Esophagus muscularis mucosa (tissue), 4 donors: ENCODE measurements around the gene SYT6. TPM values are rescaled to one million over a fixed set of nuclear protein-coding genes. Genes with fewer than 3 reads are reported as not detected.

Experiments used
- DNase-seq: peaks from one replicate; pipeline ENCODE4 v3.0.0-alpha.2; 2017; ENCODE audit errors: extremely low spot score
- H3K27ac ChIP-seq, 4 donors: fragments of 200-600 bp; sonication (generic); replicated peaks in 1 of 4; 1 replicate in 3 of 4; 2 replicates in 1 of 4; pipeline ENCODE4 v1.5.1; 2016 to 2019; ENCODE audit warnings: mild to moderate bottlenecking in 1 of 4
- H3K27me3 ChIP-seq, 4 donors: fragments of 200-600 bp; sonication (generic); one replicate each; pipeline versions ENCODE4 v1.5.1 to v1.6.0; 2016 to 2019
- H3K36me3 ChIP-seq, 4 donors: fragments of 200-600 bp; sonication (generic); one replicate each; pipeline ENCODE4 v1.5.1; 2016 to 2019
- H3K4me1 ChIP-seq, 4 donors: fragments of 200-600 bp; sonication (generic); one replicate each; pipeline ENCODE4 v1.5.1; 2016 to 2019
- H3K4me3 ChIP-seq, 4 donors: fragments of 200-600 bp; sonication (generic); 1 replicate in 2 of 4; 2 replicates in 2 of 4; pipeline ENCODE4 v1.5.1; 2016 to 2019; ENCODE audit warnings: mild to moderate bottlenecking in 4 of 4, moderate library complexity in 1 of 4
- H3K9me3 ChIP-seq, 4 donors: fragments of 200-600 bp; sonication (generic); 1 replicate in 3 of 4; 2 replicates in 1 of 4; pipeline ENCODE4 v1.5.1; 2016 to 2019
- CTCF ChIP-seq, 3 experiments: fragments of 200-600 bp in 2 of 3; fragments of 450-650 bp in 1 of 3; sonication (generic) in 2 of 3; IDR thresholded peaks; one replicate each; pipeline ENCODE4 v1.5.1; 2017 to 2019; ENCODE audit warnings: antibody characterized with exemption in 3 of 3, mild to moderate bottlenecking in 2 of 3, moderate library complexity in 1 of 3
- EP300 ChIP-seq: sonication (generic); formaldehyde crosslinking; IDR thresholded peaks from one replicate; pipeline ENCODE4 v1.6.1; 2017; ENCODE audit warnings: antibody characterized with exemption
- POLR2A ChIP-seq: fragments of 450-650 bp; IDR thresholded peaks from one replicate; pipeline ENCODE4 v1.6.1; 2017; ENCODE audit warnings: antibody characterized with exemption, moderate library complexity, mild to moderate bottlenecking, low read depth
- POLR2AphosphoS5 ChIP-seq, 2 donors: sonication (generic); formaldehyde crosslinking; IDR thresholded peaks; one replicate each; pipeline ENCODE4 v1.6.1; 2017; ENCODE audit warnings: antibody characterized with exemption in 2 of 2
- WGBS: methylation state at CpG from one replicate; pipeline ENCODE4 v1.1.5; 2018; 5-methylcytosine and 5-hydroxymethylcytosine counted together
- intact Hi-C: fragments of 100-400 bp; cut with DNase I; formaldehyde crosslinking; loops from one replicate; pipeline ENCODE4 v1.15.1; 2023
- total RNA-seq, 4 donors: library from RNA; depleted of rRNA; stranded (reverse); fragments of >200 nt; gene quantifications; one replicate each; pipeline versions ENCODE4 v1.1.0 to v1.2.1, GENCODE V29; 2016

Gene SYT6
- total RNA-seq, 4 donors from 2014 or later: 0.06 to 0.83 TPM; not detected in 2

- WGBS: no CpG with 5 or more reads among the region's 89 CpGs
- DNase-seq: no peak
- H3K9me3 ChIP-seq: no peaks in the 10 kb centered on the region
- H3K4me1 ChIP-seq: peaks cover 21 to 36% (median 31%) of the 10 kb centered on the region in 4 donors
- H3K4me3 ChIP-seq: peak overlapping the region; percentile 47 to 60 (median 52)
- intact Hi-C loops: no loop called here
- TF ChIP-seq POLR2AphosphoS5 (IDR thresholded peaks at IDR 0.05) (no peak), POLR2A (no peak), CTCF (IDR thresholded peaks at IDR 0.05) (no peak)
- no peak overlapping the region for H3K27ac ChIP-seq
- no peaks in the 10 kb centered on the region for H3K36me3 ChIP-seq
- peaks cover 7 to 95% (median 48%) of the 10 kb centered on the region in 4 donors for H3K27me3 ChIP-seq
Measured at GRCh38 chr1:114152508-114153260, 985 bp downstream of the SYT6 start.

- Histone ChIP-seq H3K4me1 (peaks cover 21 to 36% (median 31%) of the 10 kb centered on the region in 4 donors), H3K27ac (no peak overlapping the region), H3K27me3 (peaks cover 7 to 94% (median 48%) of the 10 kb centered on the region in 4 donors), H3K36me3 (no peaks in the 10 kb centered on the region), H3K4me3 (peak overlapping the region; percentile 47 to 60 (median 52)), H3K9me3 (no peaks in the 10 kb centered on the region)
- intact Hi-C loops: no loop called here
- TF ChIP-seq POLR2AphosphoS5 (IDR thresholded peaks at IDR 0.05) (no peak), CTCF (IDR thresholded peaks at IDR 0.05) (no peak), POLR2A (no peak), EP300 (no peak)
- no peak for DNase-seq
- WGBS: 36% methylated on average over 12 of the region's 20 CpGs
Measured at GRCh38 chr1:114152089-114152507, 1.6 kb downstream of the SYT6 start.

GRCh38 chr1:114150016-114150415 is 3.7 kb downstream of the SYT6 start:
- H3K4me3 ChIP-seq: no peak overlapping the region
- no peak overlapping the region for H3K27ac ChIP-seq
- peaks cover 21 to 34% (median 31%) of the 10 kb centered on the region in 4 donors for H3K4me1 ChIP-seq
- intact Hi-C loops: no loop called here
- H3K9me3 ChIP-seq: no peaks in the 10 kb centered on the region
- no peak for DNase-seq
- 83% methylated on average over 2 of the region's 2 CpGs for WGBS
- no peak for TF ChIP-seq CTCF (IDR thresholded peaks at IDR 0.05)
- TF ChIP-seq POLR2A: no peak
- no peak for TF ChIP-seq POLR2AphosphoS5 (IDR thresholded peaks at IDR 0.05)
- TF ChIP-seq EP300: no peak
- peaks cover 7 to 83% (median 39%) of the 10 kb centered on the region in 4 donors for H3K27me3 ChIP-seq
- H3K36me3 ChIP-seq: no peaks in the 10 kb centered on the region

- no peaks in the 10 kb centered on the region for H3K36me3 ChIP-seq
- no peak overlapping the region for H3K27ac ChIP-seq
- intact Hi-C loops: no loop called here
- peaks cover 7 to 75% (median 31%) of the 10 kb centered on the region in 4 donors for H3K27me3 ChIP-seq
- no peak for DNase-seq
- TF ChIP-seq EP300 (no peak), POLR2AphosphoS5 (IDR thresholded peaks at IDR 0.05) (no peak), POLR2A (no peak), CTCF (IDR thresholded peaks at IDR 0.05) (no peak)
- peaks cover 21 to 26% (median 24%) of the 10 kb centered on the region in 4 donors for H3K4me1 ChIP-seq
- WGBS: 86% methylated on average over 6 of the region's 6 CpGs
- no peak overlapping the region for H3K4me3 ChIP-seq
- H3K9me3 ChIP-seq: no peaks in the 10 kb centered on the region
Measured at GRCh38 chr1:114149211-114149610, 4.5 kb downstream of the SYT6 start.
